GM23338 (cell line): ENCODE measurements around the gene MAPRE3.

Source experiments
- CTCF ChIP-seq, 2 experiments: fragments of 200-600 bp in 1 of 2; sonication (generic) in 1 of 2; conservative IDR thresholded peaks; 2 replicates each; pipeline versions ENCODE4 v1.5.1 to v1.6.1; 2016 to 2017; ENCODE audit warnings: antibody characterized with exemption in 2 of 2, low read depth in 2 of 2, mild to moderate bottlenecking in 2 of 2, moderate library complexity in 1 of 2
- EZH2 ChIP-seq: fragments of 200-600 bp; sonication (generic); IDR thresholded peaks from one replicate; pipeline ENCODE4 v1.8.0; 2017; ENCODE audit warnings: antibody characterized with exemption, mild to moderate bottlenecking, low read depth; ENCODE audit not compliant: unreplicated experiment
- EZH2phosphoT487 ChIP-seq: fragments of 200-600 bp; sonication (generic); IDR thresholded peaks from one replicate; pipeline ENCODE4 v1.8.1; 2018; ENCODE audit warnings: antibody characterized with exemption; ENCODE audit not compliant: unreplicated experiment
- POLR2AphosphoS5 ChIP-seq: IDR thresholded peaks from 2 replicates; pipeline ENCODE4 v1.6.1; 2016; ENCODE audit warnings: antibody characterized with exemption, low read depth

GRCh38 chr2:27076323-27076722, 105.9 kb downstream of the MAPRE3 start:
- TF ChIP-seq CTCF (conservative IDR thresholded peaks at IDR 0.05; ENCODE audit: low read depth in 2 of 2): no peak
- TF ChIP-seq EZH2phosphoT487: no peak
- no peak for TF ChIP-seq EZH2
- no peak for TF ChIP-seq POLR2AphosphoS5
